GM23248 (cell line): ENCODE measurements around the gene FRYL.

Experiments
- EZH2 ChIP-seq: fragments of 200-600 bp; sonication (generic); IDR thresholded peaks from 2 replicates; pipeline ENCODE4 v1.6.1; 2018; ENCODE audit warnings: antibody characterized with exemption, mild to moderate bottlenecking; ENCODE audit not compliant: insufficient read depth, poor library complexity, severe bottlenecking
- EZH2phosphoT487 ChIP-seq: fragments of 200-600 bp; sonication (generic); IDR thresholded peaks from 2 replicates; pipeline ENCODE4 v1.6.1; 2018; ENCODE audit warnings: antibody characterized with exemption, moderate library complexity, mild to moderate bottlenecking, low read depth; ENCODE audit not compliant: insufficient read depth

DNA sequence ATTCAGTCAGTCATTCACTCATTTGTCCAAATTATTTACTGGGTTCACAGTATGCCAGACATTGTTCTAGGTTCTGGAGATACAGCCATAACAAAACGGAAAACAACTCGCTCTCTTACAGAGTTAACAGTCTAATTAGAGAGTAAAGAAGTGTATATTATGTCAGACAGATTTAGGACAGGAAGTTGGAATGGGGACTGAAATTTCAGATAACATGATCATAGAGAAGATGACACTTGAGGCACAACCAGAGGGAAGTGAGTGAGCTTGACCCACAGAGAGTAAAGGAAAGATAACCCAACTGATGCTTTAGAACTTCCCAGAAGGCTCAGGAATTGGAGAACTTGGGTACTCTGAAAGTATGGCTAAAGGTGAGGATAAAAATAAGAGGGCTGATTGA is 150.6 kb downstream of the FRYL start:
- TF ChIP-seq EZH2phosphoT487: no peak
- no peak for TF ChIP-seq EZH2
